Mesodermal cell (in vitro differentiated cells): ENCODE results near the gene ZDHHC24. TPM values are rescaled to one million over a fixed set of nuclear protein-coding genes. Genes with fewer than 3 reads are reported as not detected.
A peak's percentile ranks its signal among the peaks of the same experiment; 100 is the strongest.
"Not testable (repeated sequence)": the region's sequence is repeated elsewhere in the genome, so short reads cannot be mapped to it uniquely, and the experiment has no call there.

Experiments
- H3K27ac ChIP-seq: 2 replicates; pipeline ENCODE4 v1.7.0; 2013; ENCODE audit warnings: mild to moderate bottlenecking, low read depth, low read length, moderate library complexity; ENCODE audit not compliant: severe bottlenecking
- H3K36me3 ChIP-seq: 2 replicates; pipeline ENCODE4 v1.7.1; 2013; ENCODE audit warnings: mild to moderate bottlenecking, low read length, moderate library complexity; ENCODE audit not compliant: control insufficient read depth, insufficient read depth
- H3K4me1 ChIP-seq: one replicate; pipeline ENCODE4 v1.7.1; 2013; ENCODE audit warnings: mild to moderate bottlenecking, low read length; ENCODE audit not compliant: insufficient read depth, control insufficient read depth, poor library complexity, severe bottlenecking
- H3K4me3 ChIP-seq: 2 replicates; pipeline ENCODE4 v1.7.0; 2013; ENCODE audit warnings: low read length, control low read depth, mild to moderate bottlenecking; ENCODE audit not compliant: insufficient read depth, poor library complexity, severe bottlenecking; ENCODE audit errors: extremely low read depth
- H3K9me3 ChIP-seq: 2 replicates; pipeline ENCODE4 v1.7.1; 2013; ENCODE audit warnings: mild to moderate bottlenecking, low read length, moderate library complexity; ENCODE audit not compliant: control insufficient read depth
- WGBS, 2 experiments: methylation state at CpG; one replicate each; pipeline ENCODE4 v1.1.5; 2013; ENCODE audit warnings: missing lambda C conversion rate in 2 of 2; ENCODE audit not compliant: insufficient coverage in 2 of 2; 5-methylcytosine and 5-hydroxymethylcytosine counted together
- polyA plus RNA-seq, 2 experiments: library from polyadenylated mRNA; stranded (reverse); fragments of 50-300 nt; gene quantifications; one replicate each; pipeline ENCODE4 v1.2.3, GENCODE V29; 2013

ZDHHC24 gene, protein sequence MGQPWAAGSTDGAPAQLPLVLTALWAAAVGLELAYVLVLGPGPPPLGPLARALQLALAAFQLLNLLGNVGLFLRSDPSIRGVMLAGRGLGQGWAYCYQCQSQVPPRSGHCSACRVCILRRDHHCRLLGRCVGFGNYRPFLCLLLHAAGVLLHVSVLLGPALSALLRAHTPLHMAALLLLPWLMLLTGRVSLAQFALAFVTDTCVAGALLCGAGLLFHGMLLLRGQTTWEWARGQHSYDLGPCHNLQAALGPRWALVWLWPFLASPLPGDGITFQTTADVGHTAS
- polyA plus RNA-seq (2013, experiment 1 of 2): 8.7 TPM
- 6.5 TPM for polyA plus RNA-seq (2013, experiment 2 of 2)

DNA sequence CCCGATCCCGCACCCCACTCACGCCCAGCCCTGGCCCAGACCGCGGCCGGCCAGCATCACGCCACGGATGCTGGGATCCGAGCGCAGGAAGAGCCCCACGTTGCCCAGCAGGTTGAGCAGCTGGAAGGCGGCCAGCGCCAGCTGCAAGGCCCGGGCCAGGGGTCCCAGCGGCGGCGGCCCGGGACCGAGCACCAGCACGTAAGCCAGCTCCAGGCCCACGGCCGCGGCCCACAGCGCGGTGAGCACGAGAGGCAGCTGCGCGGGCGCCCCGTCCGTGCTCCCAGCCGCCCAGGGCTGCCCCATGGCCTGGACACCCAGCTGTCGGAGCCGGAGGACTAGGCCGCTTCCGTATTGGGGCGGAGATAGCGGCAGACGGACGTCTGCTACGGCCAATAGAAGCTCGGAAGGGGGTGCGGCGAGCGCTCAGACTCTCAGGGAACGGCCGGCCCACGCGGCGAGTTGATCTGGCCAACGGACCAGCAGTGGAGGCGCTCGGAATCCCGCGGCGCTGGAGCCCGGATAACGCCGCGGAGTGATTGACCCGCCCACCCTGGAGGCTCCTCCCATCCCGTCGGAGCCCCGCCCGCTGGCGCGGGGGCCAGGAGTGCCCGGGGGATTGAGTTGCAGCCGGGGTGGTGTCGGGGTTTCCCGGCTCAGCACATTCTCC lies at the start of gene ZDHHC24:
Gene ZDHHC24, minus strand, starts transcription at position 348 of the 667 bp plus-strand sequence. Its CDS starts 45 bp downstream, at position 303.
- Histone ChIP-seq H3K27ac (peak within 1 kb of the TSS; percentile 59), H3K4me1 (peaks cover 4% of the 10 kb centered on the region), H3K36me3 (peaks cover 9% of the 10 kb centered on the region), H3K4me3 (peak within 1 kb of the TSS; percentile 77), H3K9me3 (no peaks in the 10 kb centered on the region)
- 0 to 1% methylated on average over 54 to 67 of the region's 71 CpGs for WGBS, 2 experiments

DNA sequence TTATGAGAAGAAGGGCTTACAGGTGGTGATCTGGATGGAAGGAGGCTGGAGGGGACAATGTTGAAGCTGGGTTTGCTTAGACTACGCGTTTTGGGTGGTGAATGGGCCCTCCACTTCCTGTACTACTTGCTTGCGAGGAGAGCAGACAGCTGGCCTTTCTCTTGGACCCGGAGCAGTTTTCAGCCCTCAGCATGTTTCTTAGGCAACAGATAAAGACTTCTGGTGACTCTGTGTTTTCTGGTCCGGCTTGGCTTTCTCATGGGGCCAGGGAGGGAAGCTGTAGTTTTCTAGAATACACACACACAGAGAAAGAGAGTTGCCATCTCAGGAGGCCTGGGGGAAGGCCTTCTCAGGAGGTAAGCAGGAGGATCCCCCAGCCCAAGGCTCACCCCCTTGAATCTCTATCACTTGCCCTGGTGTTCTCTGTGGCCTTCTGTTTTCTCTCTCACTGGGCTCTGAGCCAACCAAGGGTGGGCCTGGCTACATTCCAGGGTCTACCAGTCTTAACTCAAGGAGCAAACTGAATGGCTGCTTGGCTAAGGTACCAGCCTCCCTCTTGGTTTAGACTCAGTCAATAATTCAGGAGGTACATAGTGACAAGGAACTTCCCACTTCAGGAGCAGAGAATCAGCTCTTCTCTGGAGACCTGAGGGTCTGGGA lies 49.5 kb upstream of the ZDHHC24 start:
- H3K9me3 ChIP-seq: peaks cover 18% of the 10 kb centered on the region
- no peaks in the 10 kb centered on the region for H3K4me1 ChIP-seq
- no peak overlapping the region for H3K4me3 ChIP-seq
- no peak overlapping the region for H3K27ac ChIP-seq
- 88 to 97% methylated on average over 4 of the region's 5 CpGs for WGBS, 2 experiments
- peaks cover 16% of the 10 kb centered on the region for H3K36me3 ChIP-seq

DNA sequence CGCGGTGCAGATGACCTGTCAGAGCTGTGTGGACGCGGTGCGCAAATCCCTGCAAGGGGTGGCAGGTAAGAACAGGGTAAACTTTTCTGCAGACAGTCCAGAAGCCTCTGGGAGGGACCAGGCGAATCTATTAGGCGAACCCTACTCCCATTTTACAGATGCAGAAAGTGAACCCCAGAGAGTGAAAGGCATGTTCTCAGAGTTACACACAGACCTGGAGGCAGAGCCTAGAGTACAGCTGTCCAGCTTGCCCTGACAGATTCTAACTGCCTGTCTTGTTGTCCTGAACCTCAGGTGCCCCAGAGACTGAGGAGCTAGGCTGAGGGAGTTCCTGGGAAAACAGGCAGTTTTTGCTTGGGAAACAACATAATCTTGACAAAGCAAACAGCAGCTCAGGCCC lies 47.8 kb upstream of the ZDHHC24 start:
- H3K4me1 ChIP-seq: no peaks in the 10 kb centered on the region
- no peaks in the 10 kb centered on the region for H3K36me3 ChIP-seq
- H3K9me3 ChIP-seq: peaks cover 20% of the 10 kb centered on the region
- peak overlapping the region; percentile 70 for H3K4me3 ChIP-seq
- H3K27ac ChIP-seq: no peak overlapping the region
- 79 to 95% methylated on average over 7 of the region's 7 CpGs for WGBS, 2 experiments

DNA sequence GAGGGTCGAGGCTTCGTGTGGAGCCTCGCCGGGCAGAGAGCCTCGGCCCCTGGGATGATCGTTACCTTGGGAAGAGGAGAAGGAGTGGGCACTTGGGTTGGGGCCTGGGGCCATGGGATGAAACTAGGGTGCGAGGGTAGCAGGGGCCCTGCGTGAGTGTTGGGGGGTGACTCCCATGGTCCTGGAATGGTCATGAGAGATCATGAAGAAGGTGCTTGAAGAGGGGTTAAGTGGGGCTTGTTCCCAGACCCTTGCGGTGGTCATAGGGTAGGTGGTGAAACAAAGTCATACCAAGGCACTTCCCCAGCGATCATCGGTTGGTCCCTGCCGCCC lies 47.4 kb upstream of the ZDHHC24 start:
- no peaks in the 10 kb centered on the region for H3K36me3 ChIP-seq
- no peaks in the 10 kb centered on the region for H3K4me1 ChIP-seq
- H3K4me3 ChIP-seq: peak overlapping the region; percentile 70
- peak overlapping the region; percentile 80 for H3K27ac ChIP-seq
- H3K9me3 ChIP-seq: peaks cover 20% of the 10 kb centered on the region
- whole genome bisulfite sequencing, 2 experiments: 35 to 50% methylated on average over 5 to 12 of the region's 12 CpGs

DNA sequence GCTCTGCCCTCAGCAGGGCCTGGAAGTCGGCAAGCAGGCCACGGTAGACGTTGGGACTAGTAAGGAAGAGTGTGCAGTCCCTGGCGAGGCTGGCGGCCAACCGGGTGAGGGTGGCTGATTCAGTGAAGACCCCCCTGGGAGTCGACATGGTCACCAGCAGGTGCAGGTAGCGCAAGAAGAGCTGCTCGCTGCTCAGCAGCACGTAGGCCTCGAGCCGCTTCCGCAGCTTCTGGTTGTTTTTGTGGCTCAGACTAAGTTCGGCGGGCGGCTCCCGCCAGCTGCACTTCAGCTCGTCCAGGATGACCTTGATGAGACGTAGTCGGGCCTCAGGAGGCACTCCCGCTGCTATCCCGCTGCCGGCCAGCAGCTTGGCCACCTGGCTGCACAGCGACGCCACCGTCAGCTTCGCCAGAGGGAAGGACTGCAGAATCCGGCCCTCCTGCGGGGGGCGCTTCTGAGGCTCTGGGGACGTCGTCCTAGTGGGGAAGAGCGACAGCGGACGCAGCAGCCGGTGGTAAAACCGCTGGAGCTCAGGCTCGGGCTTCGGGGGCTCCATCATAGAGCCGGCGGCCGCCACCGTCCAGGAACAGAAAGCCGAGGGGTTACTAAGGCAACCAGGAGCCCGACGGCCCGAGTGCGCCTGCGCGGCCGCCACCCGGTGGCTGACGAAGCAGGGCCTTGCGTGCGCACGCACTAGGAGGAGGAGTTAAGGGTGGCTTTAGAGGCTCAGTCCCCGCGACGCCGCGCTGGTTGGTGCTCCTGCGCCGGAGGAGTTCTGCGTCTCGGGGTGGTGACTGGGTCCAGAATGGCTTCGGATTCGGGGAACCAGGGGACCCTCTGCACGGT lies 46.8 kb upstream of the ZDHHC24 start, which contains the start of the genes CCDC87 and CCS:
Gene CCDC87, minus strand, starts transcription at position 607 of the 846 bp plus-strand sequence. Its CDS starts 48 bp downstream, at position 559.
Gene CCS, plus strand, starts transcription at position 729 of the 846 bp plus-strand sequence. Its CDS starts 77 bp downstream, at position 806.
- WGBS, 2 experiments: 17 to 23% methylated on average over 54 to 65 of the region's 68 CpGs
- H3K36me3 ChIP-seq: no peaks in the 10 kb centered on the region
- no peaks in the 10 kb centered on the region for H3K4me1 ChIP-seq
- peak within 1 kb of the TSS; percentile 70 for H3K4me3 ChIP-seq
- H3K27ac ChIP-seq: peak within 1 kb of the TSS; percentile 80
- H3K9me3 ChIP-seq: peaks cover 20% of the 10 kb centered on the region

GRCh38 chr11:66591175-66591574 lies 45.3 kb upstream of the ZDHHC24 start:
- H3K27ac ChIP-seq: no peak overlapping the region
- H3K4me1 ChIP-seq: no peaks in the 10 kb centered on the region
- WGBS, 2 experiments: 73 to 100% methylated on average over 1 to 2 of the region's 2 CpGs
- H3K36me3 ChIP-seq: no peaks in the 10 kb centered on the region
- H3K9me3 ChIP-seq: peaks cover 20% of the 10 kb centered on the region
- H3K4me3 ChIP-seq: no peak overlapping the region

DNA sequence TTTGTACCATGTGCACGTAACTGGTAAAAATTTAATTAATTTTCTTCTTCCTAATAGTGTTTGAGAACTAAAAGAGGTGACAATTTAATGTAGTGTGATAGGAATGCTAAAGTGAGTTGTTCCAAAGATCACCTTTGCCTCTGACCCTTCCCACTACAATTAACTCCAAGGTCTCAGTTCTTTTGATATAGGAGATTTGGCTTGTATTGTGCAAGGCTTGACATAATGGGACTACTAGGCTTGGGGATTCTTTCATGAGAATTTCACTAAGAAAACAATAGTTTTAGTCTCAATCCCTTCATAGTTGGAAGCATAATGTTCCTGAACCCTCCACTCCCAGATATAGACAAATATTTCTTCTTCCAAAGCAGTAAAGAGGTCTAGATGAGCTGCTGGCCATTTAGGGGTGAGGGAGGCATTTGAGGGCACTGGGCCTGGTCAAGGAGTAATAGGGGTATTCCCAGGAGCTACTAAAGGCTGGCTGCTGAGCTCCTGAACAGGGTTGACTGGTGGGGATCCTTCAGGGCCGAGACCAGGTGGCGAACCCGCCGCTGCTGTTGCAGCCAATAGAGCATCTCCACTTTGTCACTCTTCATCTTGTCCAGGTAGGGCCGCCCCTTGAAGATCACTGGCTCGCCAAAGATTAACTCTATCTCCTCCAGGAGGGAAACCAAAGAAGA lies 44.3 kb upstream of the ZDHHC24 start:
- H3K9me3 ChIP-seq: peaks cover 20% of the 10 kb centered on the region
- H3K27ac ChIP-seq: no peak overlapping the region
- WGBS, 2 experiments: 80 to 94% methylated on average over 2 to 5 of the region's 7 CpGs
- H3K4me3 ChIP-seq: no peak overlapping the region
- no peaks in the 10 kb centered on the region for H3K4me1 ChIP-seq
- no peaks in the 10 kb centered on the region for H3K36me3 ChIP-seq

- not testable (repeated sequence) for H3K36me3 ChIP-seq, H3K4me3 ChIP-seq, H3K4me1 ChIP-seq, H3K27ac ChIP-seq
- WGBS, 2 experiments: 78 to 100% methylated on average over 1 to 2 of the region's 2 CpGs
- peaks cover 20% of the 10 kb centered on the region for H3K9me3 ChIP-seq
These were observed 43.5 kb upstream of the ZDHHC24 start for GRCh38 chr11:66589315-66589714.

DNA sequence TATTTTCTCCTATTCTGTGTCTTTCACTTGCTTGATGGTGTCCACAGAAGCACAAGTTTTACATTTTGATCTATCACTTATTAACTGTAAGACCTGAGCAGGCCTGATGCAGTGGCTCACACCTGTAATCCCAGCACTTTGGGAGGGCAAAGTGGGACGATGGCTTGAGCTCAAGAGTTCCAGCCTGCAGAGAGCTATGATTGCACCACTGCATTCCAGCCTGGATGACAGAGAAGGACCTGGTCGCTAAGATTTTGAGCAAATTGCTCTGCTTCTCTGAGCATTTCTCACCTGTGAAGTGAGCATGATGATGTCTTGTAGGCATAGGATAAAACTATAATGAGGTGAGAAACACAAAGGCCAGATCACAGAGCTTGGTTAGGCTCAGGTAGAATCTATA lies 40.3 kb upstream of the ZDHHC24 start:
- Histone ChIP-seq H3K27ac (no peak overlapping the region), H3K36me3 (no peaks in the 10 kb centered on the region), H3K9me3 (peaks cover 13% of the 10 kb centered on the region), H3K4me1 (no peaks in the 10 kb centered on the region), H3K4me3 (no peak overlapping the region)
- 70 to 71% methylated on average over 2 of the region's 2 CpGs for WGBS, 2 experiments

GRCh38 chr11:66585447-66585846 lies 39.6 kb upstream of the ZDHHC24 start:
- H3K36me3 ChIP-seq, H3K9me3 ChIP-seq, H3K4me1 ChIP-seq, H3K4me3 ChIP-seq, H3K27ac ChIP-seq: not testable (repeated sequence)
- no CpG with 5 or more reads among the region's 1 CpG for WGBS, 2 experiments
